Activated T-helper 2 cell treated with anti-CD3 and anti-CD28 coated beads, Interferon-gamma antibody, Interleukin-2, Interleukin-4, amounts not matched to agents 10 μg/mL and 5 μg/mL and 100 μg/mL, durations not matched to agents 14 hours and 24 hours and 36 hours (primary cell): ENCODE results near the gene TDRD9. TPM values are rescaled to one million over a fixed set of nuclear protein-coding genes. Genes with fewer than 3 reads are reported as not detected.

ENCODE experiments used
- DNase-seq: peaks from one replicate; pipeline ENCODE4 v3.0.0; 2021; ENCODE audit warnings: low spot score
- H3K27ac Mint-ChIP-seq: one replicate; pipeline ENCODE4 v1.8.0; 2021; ENCODE audit warnings: mixed read lengths
- H3K27me3 Mint-ChIP-seq: one replicate; pipeline ENCODE4 v1.8.0; 2021; ENCODE audit warnings: low read depth, mixed read lengths
- H3K36me3 Mint-ChIP-seq: one replicate; pipeline ENCODE4 v1.8.0; 2021; ENCODE audit warnings: low read depth, mixed read lengths
- H3K4me1 Mint-ChIP-seq: one replicate; pipeline ENCODE4 v1.8.0; 2021; ENCODE audit warnings: low read depth, mixed read lengths
- H3K4me3 Mint-ChIP-seq: one replicate; pipeline ENCODE4 v1.8.0; 2021; ENCODE audit warnings: low read depth, mild to moderate bottlenecking, moderate library complexity, mixed read lengths
- H3K9me3 Mint-ChIP-seq: one replicate; pipeline ENCODE4 v1.8.0; 2021; ENCODE audit warnings: mixed read lengths
- intact Hi-C: fragments of 100-400 bp; cut with micrococcal nuclease; formaldehyde crosslinking; loops from one replicate; pipeline ENCODE4 v1.15.1; 2023
- total RNA-seq: library from RNA; stranded (reverse); gene quantifications from 2 replicates; pipeline ENCODE4 v1.2.3, GENCODE V29; 2022

TDRD9 gene
- total RNA-seq, 1 donor from 2014 or later: not detected

DNA sequence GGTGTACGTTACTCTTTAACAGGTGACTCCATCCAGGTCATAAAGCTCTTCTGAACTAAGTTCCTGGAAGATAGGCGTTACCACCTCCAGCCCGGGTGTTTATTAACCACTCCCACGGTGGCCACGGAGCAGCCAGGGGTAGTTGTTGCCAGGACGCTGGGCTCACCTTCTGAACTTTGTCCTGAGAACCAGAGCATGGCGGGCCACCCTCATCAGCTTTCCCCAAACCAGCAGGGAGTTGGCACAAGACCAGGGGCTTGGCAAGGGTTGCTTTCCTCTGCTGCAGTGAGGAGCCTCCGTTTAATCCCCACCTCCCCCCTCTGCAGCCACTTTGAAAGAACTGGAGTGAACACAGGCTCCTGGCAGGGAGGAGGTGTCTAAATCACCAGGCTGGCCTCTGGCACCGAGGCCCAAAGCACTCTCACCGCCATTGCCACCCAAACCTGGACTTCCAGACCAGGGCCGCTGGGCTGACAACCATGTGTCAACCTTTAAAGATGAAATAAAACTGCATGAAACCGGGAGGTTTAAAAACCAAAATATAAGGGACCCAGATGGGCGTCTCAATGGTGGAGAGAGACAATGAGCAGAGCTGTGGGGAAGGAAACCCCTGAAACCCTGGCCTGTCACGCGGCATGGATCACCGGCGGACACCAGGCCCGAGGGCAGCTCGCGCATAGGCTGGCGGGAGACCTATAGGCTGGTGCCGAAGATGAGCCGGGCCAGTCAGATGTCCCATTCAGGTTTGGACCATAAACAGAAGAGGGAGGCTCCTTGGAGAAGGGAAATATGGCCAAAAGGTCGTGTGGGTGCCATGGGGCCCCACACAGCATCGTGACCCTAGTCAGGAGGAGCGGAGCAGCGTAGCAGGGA is 30.9 kb upstream of the TDRD9 start:
- H3K4me1 Mint-ChIP-seq: peaks cover 2% of the 10 kb centered on the region
- H3K9me3 Mint-ChIP-seq: no peaks in the 10 kb centered on the region
- no peak overlapping the region for H3K4me3 Mint-ChIP-seq
- intact Hi-C loops: no loop called here
- DNase-seq: no peak
- H3K27me3 Mint-ChIP-seq: no peaks in the 10 kb centered on the region
- no peak overlapping the region for H3K27ac Mint-ChIP-seq
- H3K36me3 Mint-ChIP-seq: no peaks in the 10 kb centered on the region

DNA sequence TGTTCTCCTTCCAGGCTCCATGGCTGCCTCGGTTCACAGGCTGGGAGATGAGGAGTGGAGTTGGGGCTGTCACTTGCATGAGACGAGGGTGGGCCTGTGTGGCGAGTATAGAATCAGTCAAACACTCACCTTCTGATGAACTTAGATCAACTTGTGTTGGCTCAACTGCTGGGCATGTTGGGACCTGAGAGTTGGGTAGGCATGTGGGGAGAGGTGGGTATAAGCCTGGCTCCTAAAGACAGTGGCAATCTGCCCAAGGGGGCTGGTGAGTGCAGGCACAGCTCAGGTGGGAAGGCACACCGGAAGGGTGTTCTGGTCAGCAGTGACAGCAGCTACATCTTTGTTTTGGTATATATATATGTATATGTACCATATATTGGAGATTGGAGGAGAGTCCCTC is 30.1 kb upstream of the TDRD9 start:
- no peaks in the 10 kb centered on the region for H3K36me3 Mint-ChIP-seq
- H3K4me3 Mint-ChIP-seq: no peak overlapping the region
- H3K27ac Mint-ChIP-seq: no peak overlapping the region
- H3K4me1 Mint-ChIP-seq: peaks cover 2% of the 10 kb centered on the region
- H3K27me3 Mint-ChIP-seq: no peaks in the 10 kb centered on the region
- intact Hi-C loops: no loop called here
- no peaks in the 10 kb centered on the region for H3K9me3 Mint-ChIP-seq
- no peak for DNase-seq

DNA sequence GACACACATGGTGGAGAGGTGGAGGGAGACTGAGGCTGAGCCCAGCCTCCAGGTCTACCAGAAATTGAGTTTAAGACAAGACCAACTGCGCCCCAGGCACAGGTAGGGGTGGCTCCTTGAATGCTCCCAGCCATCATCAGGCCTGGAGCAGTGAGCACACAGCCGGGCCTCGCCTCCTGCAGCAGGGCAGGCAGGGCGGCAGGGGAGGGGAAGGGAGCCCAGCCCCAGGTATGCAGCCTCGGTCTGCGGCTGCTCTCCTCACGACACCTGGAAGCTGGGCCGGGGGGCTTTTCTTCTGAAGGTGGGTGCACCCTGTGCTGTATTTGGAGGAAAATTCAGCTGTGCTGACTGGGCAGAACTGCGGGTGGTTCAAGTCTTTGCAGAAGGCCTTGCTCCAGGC is 29.5 kb upstream of the TDRD9 start:
- intact Hi-C loops: no loop called here
- H3K4me3 Mint-ChIP-seq: no peak overlapping the region
- no peak for DNase-seq
- H3K27me3 Mint-ChIP-seq: no peaks in the 10 kb centered on the region
- peaks cover 2% of the 10 kb centered on the region for H3K4me1 Mint-ChIP-seq
- no peak overlapping the region for H3K27ac Mint-ChIP-seq
- H3K36me3 Mint-ChIP-seq: no peaks in the 10 kb centered on the region
- no peaks in the 10 kb centered on the region for H3K9me3 Mint-ChIP-seq

DNA sequence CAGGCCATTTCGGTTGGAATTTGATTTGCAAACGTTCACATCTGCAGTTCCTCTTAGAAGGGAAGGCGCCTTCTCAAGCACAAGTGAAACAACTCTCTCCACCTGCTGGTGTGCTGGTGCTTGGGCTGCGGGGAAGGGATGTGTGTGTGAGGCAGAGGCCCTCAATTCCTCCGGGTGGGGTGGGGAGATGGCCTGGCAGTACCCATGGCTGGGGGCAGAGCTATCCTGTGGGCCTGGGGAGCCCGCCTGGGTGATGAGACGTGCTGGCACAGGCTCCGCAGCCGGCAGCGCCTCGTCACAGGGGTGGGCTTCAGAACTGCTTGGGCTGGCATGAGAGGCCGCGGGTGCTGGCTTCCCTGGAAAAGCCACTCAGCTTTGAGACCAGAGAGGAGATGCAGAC is 28.9 kb upstream of the TDRD9 start:
- H3K4me3 Mint-ChIP-seq: no peak overlapping the region
- H3K36me3 Mint-ChIP-seq: no peaks in the 10 kb centered on the region
- DNase-seq: no peak
- peaks cover 1% of the 10 kb centered on the region for H3K27me3 Mint-ChIP-seq
- H3K9me3 Mint-ChIP-seq: no peaks in the 10 kb centered on the region
- intact Hi-C loops: no loop called here
- peaks cover 2% of the 10 kb centered on the region for H3K4me1 Mint-ChIP-seq
- no peak overlapping the region for H3K27ac Mint-ChIP-seq

DNA sequence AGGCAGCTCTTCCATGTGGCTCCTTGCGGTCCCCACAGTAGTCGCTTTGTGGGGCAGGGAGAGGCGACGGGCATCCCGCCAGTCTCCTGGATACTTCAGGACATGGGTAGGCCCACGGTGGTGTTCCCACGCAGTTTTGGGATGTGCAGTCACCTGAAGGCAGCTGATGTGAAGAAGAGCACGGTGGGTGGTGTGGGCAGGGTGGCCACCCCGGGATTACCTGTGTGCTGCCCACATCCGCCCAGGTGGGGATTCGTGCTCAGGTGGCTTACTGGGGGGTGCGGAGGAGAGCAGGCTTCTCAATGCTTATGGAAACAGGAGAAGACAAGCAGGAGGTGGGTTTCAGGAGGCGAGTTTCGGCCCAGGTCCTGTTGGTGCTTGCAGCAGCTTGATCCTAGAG is 28.4 kb upstream of the TDRD9 start:
- Mint-ChIP-seq H3K27ac (no peak overlapping the region), H3K4me1 (peaks cover 2% of the 10 kb centered on the region), H3K27me3 (peaks cover 2% of the 10 kb centered on the region), H3K9me3 (no peaks in the 10 kb centered on the region), H3K4me3 (no peak overlapping the region), H3K36me3 (no peaks in the 10 kb centered on the region)
- no peak for DNase-seq
- intact Hi-C loops: no loop called here

DNA sequence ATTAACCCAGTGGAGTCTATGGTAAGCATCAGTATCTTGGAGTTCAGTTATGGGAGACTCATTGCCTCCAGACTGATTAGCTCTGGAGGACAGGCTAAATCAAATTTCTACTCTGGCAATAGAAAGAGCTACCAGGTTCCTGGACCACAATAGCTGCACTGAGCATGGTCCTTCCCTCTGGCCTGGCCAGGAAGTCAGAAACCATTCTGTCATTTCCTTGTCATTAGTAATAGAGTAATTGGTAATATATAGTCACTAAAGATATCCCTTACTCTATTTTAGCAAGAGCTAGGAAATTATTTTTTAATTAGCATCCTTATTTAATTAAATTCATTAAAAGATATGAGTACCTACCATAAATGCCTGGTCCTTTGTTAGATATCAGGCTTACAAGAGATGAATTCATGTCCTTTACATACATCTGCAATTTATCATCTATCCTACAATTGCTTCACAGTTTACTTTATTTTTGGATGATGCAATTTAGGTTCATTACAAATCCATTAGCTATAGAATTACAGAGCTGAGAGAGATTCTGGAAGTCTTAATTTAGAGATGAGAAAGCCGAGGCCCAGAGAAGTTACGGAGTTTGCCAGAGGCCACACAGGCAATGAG is 23.7 kb upstream of the TDRD9 start:
- no peaks in the 10 kb centered on the region for H3K36me3 Mint-ChIP-seq
- no peak overlapping the region for H3K4me3 Mint-ChIP-seq
- no peaks in the 10 kb centered on the region for H3K9me3 Mint-ChIP-seq
- peaks cover 2% of the 10 kb centered on the region for H3K27me3 Mint-ChIP-seq
- no peak for DNase-seq
- no peak overlapping the region for H3K27ac Mint-ChIP-seq
- intact Hi-C loops: no loop called here
- H3K4me1 Mint-ChIP-seq: peaks cover 5% of the 10 kb centered on the region

DNA sequence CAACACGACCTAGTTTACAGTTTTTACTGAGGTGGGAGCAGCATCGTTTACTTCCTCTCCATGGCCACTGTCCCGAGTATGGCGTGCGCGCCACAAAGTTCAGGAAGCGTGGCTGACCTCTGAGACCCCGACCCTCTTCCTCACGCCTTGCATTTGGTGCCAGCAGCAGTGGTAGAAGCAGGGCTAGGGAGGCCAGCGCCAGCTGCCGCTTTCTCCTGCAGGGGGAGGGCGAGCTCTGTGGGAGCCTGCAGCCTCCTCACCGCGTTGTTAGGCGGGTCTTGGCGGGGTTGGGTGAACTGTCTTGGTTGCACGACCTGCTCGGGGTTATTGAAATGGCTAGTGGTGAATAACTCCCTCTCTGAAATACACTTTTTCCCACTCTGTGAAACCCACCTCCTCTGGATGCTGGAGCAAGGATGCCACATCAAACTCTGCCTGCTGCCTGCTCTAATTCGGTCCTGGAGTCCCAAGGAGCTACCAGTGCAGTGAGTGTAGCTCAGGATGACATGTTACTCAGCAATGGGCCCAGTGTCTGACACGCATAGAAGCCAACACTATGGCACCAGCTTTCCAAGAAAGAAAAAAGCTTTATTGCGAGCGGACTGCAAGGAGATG is 22.3 kb upstream of the TDRD9 start:
- H3K27ac Mint-ChIP-seq: no peak overlapping the region
- no peaks in the 10 kb centered on the region for H3K36me3 Mint-ChIP-seq
- intact Hi-C loops: no loop called here

DNA sequence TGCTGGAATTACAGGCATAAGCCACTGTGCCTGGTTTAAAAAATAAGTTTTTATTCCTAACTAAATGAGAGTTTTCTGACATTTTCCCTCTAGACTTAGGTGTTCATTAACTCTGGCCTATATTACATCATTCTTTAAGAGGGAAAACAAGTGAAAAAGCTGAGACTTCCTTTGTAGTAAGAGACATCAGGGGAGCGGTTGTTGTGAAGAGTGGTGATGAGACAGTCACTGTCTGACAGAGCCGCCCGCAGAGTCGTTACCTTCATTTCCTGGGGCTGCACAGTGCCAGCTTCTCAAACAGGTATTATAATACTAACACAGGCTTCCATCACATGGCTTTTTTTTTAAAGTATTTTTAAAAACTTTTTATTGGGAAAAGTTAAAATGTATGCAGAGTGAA is 19.7 kb upstream of the TDRD9 start:
- Mint-ChIP-seq H3K27me3 (peaks cover 2% of the 10 kb centered on the region), H3K9me3 (no peaks in the 10 kb centered on the region), H3K27ac (no peak overlapping the region), H3K4me3 (no peak overlapping the region), H3K36me3 (peaks cover 10% of the 10 kb centered on the region), H3K4me1 (peaks cover 8% of the 10 kb centered on the region)
- no peak for DNase-seq
- intact Hi-C loops: no loop called here

More for the DNA sequence above, 22.3 kb upstream of the TDRD9 start:
- no peak for DNase-seq
- no peaks in the 10 kb centered on the region for H3K9me3 Mint-ChIP-seq
- peaks cover 10% of the 10 kb centered on the region for H3K4me1 Mint-ChIP-seq
- no peak overlapping the region for H3K4me3 Mint-ChIP-seq
- peaks cover 2% of the 10 kb centered on the region for H3K27me3 Mint-ChIP-seq

DNA sequence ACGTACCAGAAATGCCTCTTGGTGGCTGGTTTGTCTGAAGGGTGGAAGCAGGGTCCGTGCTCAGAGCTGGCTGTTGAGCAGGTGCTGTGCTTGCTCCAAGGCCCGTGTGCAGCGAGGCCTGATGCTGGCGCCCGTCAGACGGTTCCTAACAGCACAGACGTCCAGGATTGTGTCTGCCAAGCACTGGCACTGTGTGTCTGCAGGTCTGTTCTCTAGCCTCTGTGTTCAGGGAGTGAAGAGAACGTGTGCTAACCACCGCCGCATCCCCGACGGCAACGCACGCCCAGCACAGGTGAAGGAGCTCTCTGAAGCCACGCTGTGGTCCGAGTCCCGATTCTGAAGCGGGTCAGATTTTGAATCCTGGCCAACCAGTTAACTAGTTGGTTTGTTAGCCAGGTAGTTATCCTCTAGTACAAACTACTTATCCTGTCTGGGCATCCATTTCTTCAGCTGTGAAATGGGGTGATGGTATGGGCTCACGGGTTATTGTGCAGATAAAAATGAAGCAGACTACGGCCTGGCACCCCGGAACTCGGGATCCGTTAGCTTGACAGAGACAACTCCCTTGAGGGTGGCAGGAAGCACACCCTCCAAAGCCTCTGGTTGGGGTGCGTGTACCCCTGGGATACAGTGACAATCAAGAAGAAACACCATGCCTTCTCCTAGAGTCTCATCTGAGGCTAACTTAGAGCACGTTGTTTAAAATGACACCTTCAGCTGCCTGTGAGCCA is 18.6 kb upstream of the TDRD9 start:
- Mint-ChIP-seq H3K9me3 (no peaks in the 10 kb centered on the region), H3K4me3 (no peak overlapping the region), H3K36me3 (peaks cover 15% of the 10 kb centered on the region), H3K4me1 (peaks cover 8% of the 10 kb centered on the region), H3K27ac (no peak overlapping the region), H3K27me3 (no peaks in the 10 kb centered on the region)
- intact Hi-C loops: loop anchor here (1.0 to 2.0 kb wide), 3 partner anchors 12 to 101 kb away; partner anchors contain the start of gene PPP1R13B
- DNase-seq: no peak

DNA sequence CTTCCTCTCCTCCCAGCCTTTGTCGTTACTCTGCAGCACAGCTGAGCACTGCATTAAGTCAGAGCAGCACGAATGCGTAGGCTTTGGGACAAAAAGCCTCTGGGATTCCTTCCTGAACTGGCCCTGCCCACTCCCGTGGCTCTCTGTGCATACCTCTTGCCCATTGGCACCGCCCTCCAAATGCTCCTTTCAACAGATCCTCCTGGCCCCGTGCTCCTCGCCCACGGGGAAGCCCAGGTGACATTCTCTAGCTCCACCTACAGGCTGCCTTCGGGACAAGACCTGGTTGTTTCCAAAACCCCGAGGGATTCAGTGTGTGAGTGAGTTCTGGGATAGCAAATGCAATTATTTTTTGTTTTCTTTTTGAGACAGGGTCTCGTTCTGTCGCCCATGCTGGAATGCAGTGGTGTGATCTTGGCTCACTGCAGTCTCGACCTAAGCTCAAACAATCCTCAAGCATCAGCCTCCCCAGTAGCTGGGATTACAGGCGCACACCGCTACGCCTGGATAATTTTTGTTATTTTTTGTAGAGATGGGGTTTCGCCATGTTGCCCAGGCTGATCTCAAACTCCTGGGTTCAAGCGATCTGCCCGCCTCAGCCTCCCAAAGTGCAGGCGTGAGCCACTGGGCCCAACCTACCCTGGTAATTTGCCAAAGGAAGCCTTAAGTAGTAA is 17.9 kb upstream of the TDRD9 start:
- H3K36me3 Mint-ChIP-seq: peaks cover 19% of the 10 kb centered on the region
- no peaks in the 10 kb centered on the region for H3K9me3 Mint-ChIP-seq
- intact Hi-C loops: loop anchor here (1.0 to 2.0 kb wide), 3 partner anchors 11 to 102 kb away; partner anchors contain the start of gene PPP1R13B
- H3K4me1 Mint-ChIP-seq: peaks cover 8% of the 10 kb centered on the region
- peak; percentile 54 for DNase-seq
- H3K4me3 Mint-ChIP-seq: peak overlapping the region; percentile 2
- peak overlapping the region; percentile 47 for H3K27ac Mint-ChIP-seq
- H3K27me3 Mint-ChIP-seq: no peaks in the 10 kb centered on the region

DNA sequence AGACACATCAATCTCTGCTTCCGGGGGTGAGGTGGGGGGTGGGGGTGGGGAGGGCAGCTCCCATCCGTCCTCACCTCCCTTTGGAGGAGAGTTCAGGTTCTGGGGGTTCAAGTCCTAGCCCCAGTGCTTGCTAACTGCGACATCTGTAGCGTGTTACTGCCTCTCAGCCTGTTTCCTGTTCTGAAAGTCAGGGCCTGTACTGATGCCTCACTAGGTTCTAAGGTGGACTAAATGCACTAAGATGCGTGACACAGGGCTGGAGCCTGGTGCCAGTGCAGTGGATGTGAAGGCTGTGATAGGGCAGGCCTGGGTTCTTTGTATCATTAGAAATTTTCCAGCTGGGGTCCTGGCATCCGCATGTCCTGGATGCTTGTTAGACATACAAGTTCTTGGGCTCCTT is 17.3 kb upstream of the TDRD9 start:
- DNase-seq: no peak
- H3K9me3 Mint-ChIP-seq: no peaks in the 10 kb centered on the region
- intact Hi-C loops: loop anchor here (1.0 to 2.0 kb wide), 3 partner anchors 10 to 102 kb away; partner anchors contain the start of gene PPP1R13B
- H3K4me1 Mint-ChIP-seq: peaks cover 8% of the 10 kb centered on the region
- no peak overlapping the region for H3K4me3 Mint-ChIP-seq
- H3K36me3 Mint-ChIP-seq: peaks cover 23% of the 10 kb centered on the region
- H3K27me3 Mint-ChIP-seq: no peaks in the 10 kb centered on the region
- H3K27ac Mint-ChIP-seq: no peak overlapping the region

DNA sequence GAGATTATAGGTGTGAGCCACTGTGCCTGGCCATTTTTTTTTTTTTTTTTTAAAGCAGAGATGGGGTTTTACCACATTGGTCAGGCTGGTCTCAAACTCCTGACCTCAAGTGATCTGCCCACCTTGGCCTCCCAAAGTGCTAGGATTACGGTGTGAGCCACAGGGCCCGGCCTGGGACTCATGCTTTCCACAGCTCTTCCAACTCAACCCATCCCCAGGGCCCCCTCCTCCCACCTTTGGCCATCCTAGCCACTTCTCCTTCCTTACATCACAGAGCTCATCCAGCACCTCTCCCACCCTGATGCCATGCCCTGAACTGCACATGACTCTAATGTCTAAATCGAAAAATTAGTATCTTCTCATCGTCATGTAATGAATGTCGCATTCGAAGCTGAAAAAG is 12.6 kb upstream of the TDRD9 start:
- Mint-ChIP-seq H3K36me3 (peaks cover 24% of the 10 kb centered on the region), H3K4me1 (peaks cover 6% of the 10 kb centered on the region), H3K9me3 (no peaks in the 10 kb centered on the region), H3K4me3 (no peak overlapping the region), H3K27me3 (no peaks in the 10 kb centered on the region), H3K27ac (no peak overlapping the region)
- no peak for DNase-seq
- intact Hi-C loops: no loop called here
